ENCODE results near the gene PHF21B.

The PHF21B gene

DNA sequence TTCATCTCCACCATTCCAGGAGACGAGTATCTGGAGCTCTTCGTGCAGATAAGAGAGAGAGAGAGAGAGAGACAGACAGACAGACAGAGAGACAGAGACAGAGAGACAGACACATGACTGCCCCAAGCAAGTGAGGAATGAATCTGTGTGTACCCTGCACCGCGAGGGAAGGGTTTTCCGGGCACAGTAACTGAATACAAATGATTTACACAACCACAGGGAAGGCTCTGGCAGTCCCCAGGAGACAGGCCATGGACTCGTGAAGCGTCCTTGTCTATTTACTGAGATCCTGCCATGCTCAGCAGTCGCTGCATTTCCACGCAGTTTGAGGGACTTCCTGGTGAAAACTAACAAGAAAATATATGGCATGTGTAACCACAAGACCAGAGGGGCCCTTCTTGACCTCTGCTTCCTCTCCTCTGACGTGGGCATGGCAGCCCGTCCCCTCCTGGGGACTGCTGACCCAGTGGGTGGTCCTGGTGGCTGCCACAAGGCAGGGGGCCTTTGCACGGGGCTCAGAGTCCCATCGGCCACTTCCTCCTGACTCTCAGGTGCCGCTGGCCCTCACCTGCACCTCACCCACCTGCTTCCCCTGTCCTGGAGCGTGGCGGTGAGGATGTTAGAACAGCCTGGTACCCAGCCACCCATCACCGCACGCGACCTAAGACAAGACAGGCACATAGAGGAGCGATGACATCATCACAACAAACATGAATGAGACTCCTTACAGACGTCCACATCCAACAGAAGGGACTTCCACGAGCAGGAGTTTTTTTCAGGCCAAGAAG is 75.9 kb downstream of the PHF21B start:
- no peak for DNase-seq (ENCODE audit: low spot score in 2 of 2)
- ATAC-seq (replicated peaks; ENCODE audit: extremely low read depth, poor library complexity, severe bottlenecking) = no peak
- H3K9me3 Mint-ChIP-seq = no peaks in the 10 kb centered on the region

DNA sequence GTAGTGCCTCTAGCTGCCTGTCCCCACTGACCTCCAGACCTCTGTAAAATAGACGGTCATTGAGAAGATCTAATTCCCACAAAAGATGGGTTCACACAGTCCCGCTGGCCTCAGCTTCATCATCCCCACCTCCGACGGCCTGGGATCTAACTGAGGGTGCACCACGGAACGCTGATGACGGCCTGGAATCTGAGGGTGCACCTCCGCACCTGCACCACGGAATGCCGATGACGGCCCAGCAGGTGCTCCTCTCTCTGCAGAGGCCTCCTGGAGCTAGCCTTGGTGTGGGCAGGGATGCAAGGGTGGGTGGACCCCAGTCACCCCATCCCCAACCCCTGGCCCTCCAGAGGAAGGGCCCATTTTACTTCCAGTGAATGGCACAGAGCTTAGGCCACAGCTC is 77.3 kb downstream of the PHF21B start:
- Mint-ChIP-seq H3K36me3 (ENCODE audit: insufficient read depth) (peaks cover 4% of the 10 kb centered on the region), H3K9me3 (no peaks in the 10 kb centered on the region), H3K4me1 (no peaks in the 10 kb centered on the region), H3K27ac (ENCODE audit: low read depth) (no peak overlapping the region), H3K27me3 (peaks cover 7% of the 10 kb centered on the region), H3K4me3 (no peak overlapping the region)
- ATAC-seq (replicated peaks; ENCODE audit: extremely low read depth, poor library complexity, severe bottlenecking) = no peak
- DNase-seq (ENCODE audit: low spot score in 2 of 2) = no peak

More for the DNA sequence above, 75.9 kb downstream of the PHF21B start:
- no peaks in the 10 kb centered on the region for H3K4me1 Mint-ChIP-seq
- no peak overlapping the region for H3K4me3 Mint-ChIP-seq
- peaks cover 7% of the 10 kb centered on the region for H3K27me3 Mint-ChIP-seq
- H3K36me3 Mint-ChIP-seq (ENCODE audit: insufficient read depth) = peaks cover 1% of the 10 kb centered on the region
- H3K27ac Mint-ChIP-seq (ENCODE audit: low read depth) = no peak overlapping the region

DNA sequence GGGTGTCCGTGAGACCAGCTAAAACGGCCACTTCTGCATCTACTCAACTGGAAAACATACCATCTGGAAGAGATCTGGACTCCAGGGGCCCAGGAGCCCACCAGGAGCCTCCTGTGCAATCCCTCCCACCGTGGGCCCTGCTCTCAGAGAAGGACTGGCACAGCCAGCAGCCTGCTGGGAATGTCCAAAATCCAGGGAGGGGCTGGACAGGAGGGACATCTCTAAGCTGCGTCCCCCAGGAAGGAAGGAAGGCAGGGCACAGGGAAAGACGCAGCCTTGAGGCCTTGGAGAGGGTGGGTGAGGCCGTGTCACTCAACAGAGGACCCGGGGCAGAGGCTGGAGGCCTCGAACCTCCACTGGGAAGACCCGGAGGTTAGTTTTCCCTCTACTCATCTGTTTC is 78.0 kb downstream of the PHF21B start:
- H3K36me3 Mint-ChIP-seq (ENCODE audit: insufficient read depth) = peaks cover 4% of the 10 kb centered on the region
- peaks cover 14% of the 10 kb centered on the region for H3K27me3 Mint-ChIP-seq
- no peak overlapping the region for H3K4me3 Mint-ChIP-seq
- H3K27ac Mint-ChIP-seq (ENCODE audit: low read depth) = no peak overlapping the region
- H3K9me3 Mint-ChIP-seq = no peaks in the 10 kb centered on the region
- DNase-seq (ENCODE audit: low spot score in 2 of 2) = no peak
- ATAC-seq (replicated peaks; ENCODE audit: extremely low read depth, poor library complexity, severe bottlenecking) = no peak
- H3K4me1 Mint-ChIP-seq = no peaks in the 10 kb centered on the region

DNA sequence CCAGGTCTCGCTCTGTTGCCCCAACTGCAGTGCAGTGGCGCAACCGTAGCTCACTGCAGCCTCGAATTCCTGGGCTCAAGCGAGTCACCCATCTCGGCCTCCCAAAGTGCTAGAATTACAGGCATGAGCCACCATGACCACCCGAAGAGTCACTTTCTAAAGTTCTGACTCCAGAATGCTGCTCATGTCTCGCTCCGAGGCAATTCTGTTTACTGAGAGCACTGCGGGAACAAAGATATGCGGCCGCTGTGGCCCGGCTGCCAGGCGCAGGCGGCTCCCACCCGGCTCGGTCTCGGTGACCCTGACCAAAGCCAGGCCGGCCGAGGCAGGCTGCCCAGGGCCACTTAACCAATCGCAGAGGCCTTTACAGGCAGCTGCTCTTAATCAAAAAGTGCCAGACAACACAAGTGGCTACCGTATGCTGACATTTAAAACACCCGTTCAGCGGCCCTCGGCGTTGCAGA is 78.7 kb downstream of the PHF21B start:
- peaks cover 19% of the 10 kb centered on the region for H3K27me3 Mint-ChIP-seq
- DNase-seq (ENCODE audit: low spot score in 2 of 2) = no peak
- H3K27ac Mint-ChIP-seq (ENCODE audit: low read depth) = no peak overlapping the region
- no peak for ATAC-seq (replicated peaks; ENCODE audit: extremely low read depth, poor library complexity, severe bottlenecking)
- no peaks in the 10 kb centered on the region for H3K9me3 Mint-ChIP-seq
- H3K36me3 Mint-ChIP-seq (ENCODE audit: insufficient read depth) = peaks cover 4% of the 10 kb centered on the region
- no peaks in the 10 kb centered on the region for H3K4me1 Mint-ChIP-seq
- no peak overlapping the region for H3K4me3 Mint-ChIP-seq

DNA sequence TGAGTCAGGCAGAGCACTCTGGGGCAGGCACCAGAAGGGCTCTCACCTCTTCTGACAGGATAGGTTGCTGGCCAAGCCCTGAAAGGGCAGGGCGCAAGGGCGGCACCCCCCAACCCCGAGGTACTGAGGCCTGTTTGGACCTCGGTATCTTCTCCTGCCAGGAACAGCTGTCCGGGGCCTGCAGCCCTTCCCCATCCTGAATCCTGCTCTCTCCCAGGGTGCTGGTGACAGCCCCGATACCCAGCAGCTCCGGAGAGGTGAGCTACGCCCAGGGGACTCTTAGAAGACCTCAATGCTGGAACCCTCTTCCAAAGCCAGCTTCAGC is 79.1 kb downstream of the PHF21B start:
- no peaks in the 10 kb centered on the region for H3K9me3 Mint-ChIP-seq
- H3K36me3 Mint-ChIP-seq (ENCODE audit: insufficient read depth) = peaks cover 4% of the 10 kb centered on the region
- H3K4me1 Mint-ChIP-seq = no peaks in the 10 kb centered on the region
- peaks cover 19% of the 10 kb centered on the region for H3K27me3 Mint-ChIP-seq
- DNase-seq (ENCODE audit: low spot score in 2 of 2) (no peak), ATAC-seq (replicated peaks; ENCODE audit: extremely low read depth, poor library complexity, severe bottlenecking) (no peak)
- no peak overlapping the region for H3K27ac Mint-ChIP-seq (ENCODE audit: low read depth)
- H3K4me3 Mint-ChIP-seq = no peak overlapping the region

DNA sequence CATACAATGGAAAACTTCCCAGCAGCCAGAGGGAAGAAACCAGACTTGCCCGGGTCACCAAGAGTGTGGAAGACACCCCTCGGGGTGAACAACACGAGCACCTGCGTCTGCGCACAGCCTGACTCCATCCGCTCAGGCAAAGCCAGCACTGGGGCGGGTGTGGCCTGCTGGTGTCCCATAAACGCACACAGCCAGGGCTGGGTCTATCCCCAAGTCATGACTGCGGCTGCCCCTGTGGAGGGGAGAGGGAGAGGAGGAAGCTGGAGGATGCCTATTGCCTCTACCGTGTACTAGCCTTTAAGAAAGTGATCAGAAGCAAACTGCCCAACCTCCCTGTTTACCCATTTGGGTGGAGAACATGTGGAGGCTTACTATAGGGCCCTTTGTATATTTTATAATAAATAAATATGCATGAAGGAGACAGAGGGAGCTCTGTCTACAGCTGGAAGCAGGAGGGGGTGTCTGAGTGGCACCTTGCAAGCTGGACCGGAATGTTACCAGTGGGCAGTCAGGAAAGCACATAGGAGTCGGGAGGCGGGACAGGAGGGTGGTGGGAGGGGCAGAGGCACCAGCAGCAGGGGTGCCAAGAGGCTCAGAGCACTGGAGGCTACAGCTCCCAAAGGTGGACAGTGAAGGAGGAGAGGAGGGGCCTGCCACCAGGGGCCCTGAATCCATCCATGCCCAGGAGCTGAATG is 79.6 kb downstream of the PHF21B start:
- peaks cover 19% of the 10 kb centered on the region for H3K27me3 Mint-ChIP-seq
- H3K27ac Mint-ChIP-seq (ENCODE audit: low read depth) = no peak overlapping the region
- no peak for ATAC-seq (replicated peaks; ENCODE audit: extremely low read depth, poor library complexity, severe bottlenecking)
- no peaks in the 10 kb centered on the region for H3K9me3 Mint-ChIP-seq
- no peaks in the 10 kb centered on the region for H3K4me1 Mint-ChIP-seq
- DNase-seq (ENCODE audit: low spot score in 2 of 2) = no peak
- H3K4me3 Mint-ChIP-seq = no peak overlapping the region
- H3K36me3 Mint-ChIP-seq (ENCODE audit: insufficient read depth) = peaks cover 4% of the 10 kb centered on the region

DNA sequence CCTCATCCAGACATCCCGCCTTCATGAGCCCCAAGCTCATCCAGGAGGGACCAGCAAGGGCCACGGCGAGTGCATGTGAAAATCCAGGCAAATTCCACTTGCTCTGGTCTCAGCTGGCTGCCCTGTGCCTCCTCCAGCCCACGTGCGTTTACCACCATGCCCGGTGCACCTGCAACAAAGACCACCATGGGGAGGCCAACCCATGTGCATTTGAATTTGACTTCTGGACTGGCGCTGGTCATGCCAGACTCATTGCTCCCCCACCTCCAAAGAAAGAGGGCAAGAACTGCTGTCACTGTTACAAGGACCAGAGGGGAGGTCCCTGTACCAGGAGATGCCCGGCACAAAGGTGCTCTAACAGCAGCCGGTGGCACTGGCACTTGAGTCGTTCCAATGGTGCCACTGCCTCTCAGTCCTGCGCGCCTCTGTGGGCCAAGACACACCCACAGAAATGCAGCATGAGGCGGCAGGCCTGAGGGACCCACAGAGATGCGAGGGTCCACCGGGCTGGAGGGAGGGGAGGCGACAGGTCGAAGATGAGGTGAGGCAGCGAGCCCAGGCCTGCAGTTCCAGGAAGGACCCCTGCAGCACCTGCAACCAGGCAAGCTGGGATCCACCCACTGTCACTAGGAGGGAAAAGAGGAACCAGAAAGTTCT is 80.3 kb downstream of the PHF21B start:
- Mint-ChIP-seq H3K27me3 (peaks cover 19% of the 10 kb centered on the region), H3K36me3 (ENCODE audit: insufficient read depth) (peaks cover 4% of the 10 kb centered on the region), H3K4me3 (no peak overlapping the region), H3K27ac (ENCODE audit: low read depth) (no peak overlapping the region), H3K4me1 (no peaks in the 10 kb centered on the region), H3K9me3 (no peaks in the 10 kb centered on the region)
- ATAC-seq (replicated peaks; ENCODE audit: extremely low read depth, poor library complexity, severe bottlenecking) = no peak
- no peak for DNase-seq (ENCODE audit: low spot score in 2 of 2)

DNA sequence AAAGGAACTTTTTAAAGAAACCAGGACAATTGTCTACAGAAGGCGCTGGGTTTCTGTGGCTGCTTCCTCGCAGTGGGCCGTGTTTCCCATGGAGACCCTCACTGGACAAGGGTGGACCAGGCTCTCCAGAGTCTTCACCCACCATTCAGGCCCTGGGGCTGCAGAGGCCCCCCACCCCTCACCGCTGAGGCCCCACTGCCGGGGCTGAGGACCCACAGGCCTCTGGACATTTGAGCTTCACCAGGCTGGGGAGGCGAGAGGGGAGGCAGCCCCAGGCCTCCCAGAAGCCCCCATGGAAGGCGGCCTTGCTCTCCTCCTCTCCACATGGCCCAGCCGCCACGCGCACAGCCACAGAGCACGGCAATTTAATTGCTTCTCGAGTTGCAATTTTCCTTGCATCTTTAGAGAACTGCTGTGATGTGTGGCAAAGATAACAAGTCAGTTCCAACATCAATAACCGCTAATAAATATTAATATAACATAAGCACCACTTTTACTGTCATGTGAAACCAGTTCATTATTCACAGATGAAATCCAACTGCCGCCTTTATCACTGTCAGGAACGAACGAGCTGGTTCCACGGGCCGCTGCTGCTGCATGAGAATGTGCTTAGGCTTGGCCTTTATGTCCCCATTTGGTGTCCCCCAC is 81.0 kb downstream of the PHF21B start:
- H3K27me3 Mint-ChIP-seq = peaks cover 19% of the 10 kb centered on the region
- no peak overlapping the region for H3K27ac Mint-ChIP-seq (ENCODE audit: low read depth)
- peaks cover 4% of the 10 kb centered on the region for H3K36me3 Mint-ChIP-seq (ENCODE audit: insufficient read depth)
- no peak for DNase-seq (ENCODE audit: low spot score in 2 of 2)
- ATAC-seq (replicated peaks; ENCODE audit: extremely low read depth, poor library complexity, severe bottlenecking) = no peak
- H3K9me3 Mint-ChIP-seq = no peaks in the 10 kb centered on the region
- no peak overlapping the region for H3K4me3 Mint-ChIP-seq
- H3K4me1 Mint-ChIP-seq = no peaks in the 10 kb centered on the region

DNA sequence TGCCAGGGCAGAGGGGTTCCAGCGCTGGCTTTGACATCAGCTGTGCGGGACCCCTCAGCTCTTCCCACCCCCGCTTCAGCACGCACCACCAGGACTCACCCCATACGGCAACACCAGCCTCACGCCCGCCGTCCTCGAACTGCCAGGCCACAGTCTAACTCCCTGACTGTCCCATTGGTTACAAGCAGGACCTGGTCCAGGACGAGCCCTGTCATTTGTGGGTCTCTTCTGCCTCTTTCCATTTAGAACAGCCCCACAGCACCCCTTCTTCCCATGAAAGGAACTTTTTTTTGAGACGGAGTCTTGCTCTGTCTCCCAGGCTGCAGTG is 81.7 kb downstream of the PHF21B start:
- no peak overlapping the region for H3K27ac Mint-ChIP-seq (ENCODE audit: low read depth)
- no peaks in the 10 kb centered on the region for H3K4me1 Mint-ChIP-seq
- peaks cover 4% of the 10 kb centered on the region for H3K36me3 Mint-ChIP-seq (ENCODE audit: insufficient read depth)
- H3K4me3 Mint-ChIP-seq = no peak overlapping the region
- H3K27me3 Mint-ChIP-seq = peaks cover 19% of the 10 kb centered on the region
- H3K9me3 Mint-ChIP-seq = no peaks in the 10 kb centered on the region
- no peak for ATAC-seq (replicated peaks; ENCODE audit: extremely low read depth, poor library complexity, severe bottlenecking)
- DNase-seq (ENCODE audit: low spot score in 2 of 2) = no peak

DNA sequence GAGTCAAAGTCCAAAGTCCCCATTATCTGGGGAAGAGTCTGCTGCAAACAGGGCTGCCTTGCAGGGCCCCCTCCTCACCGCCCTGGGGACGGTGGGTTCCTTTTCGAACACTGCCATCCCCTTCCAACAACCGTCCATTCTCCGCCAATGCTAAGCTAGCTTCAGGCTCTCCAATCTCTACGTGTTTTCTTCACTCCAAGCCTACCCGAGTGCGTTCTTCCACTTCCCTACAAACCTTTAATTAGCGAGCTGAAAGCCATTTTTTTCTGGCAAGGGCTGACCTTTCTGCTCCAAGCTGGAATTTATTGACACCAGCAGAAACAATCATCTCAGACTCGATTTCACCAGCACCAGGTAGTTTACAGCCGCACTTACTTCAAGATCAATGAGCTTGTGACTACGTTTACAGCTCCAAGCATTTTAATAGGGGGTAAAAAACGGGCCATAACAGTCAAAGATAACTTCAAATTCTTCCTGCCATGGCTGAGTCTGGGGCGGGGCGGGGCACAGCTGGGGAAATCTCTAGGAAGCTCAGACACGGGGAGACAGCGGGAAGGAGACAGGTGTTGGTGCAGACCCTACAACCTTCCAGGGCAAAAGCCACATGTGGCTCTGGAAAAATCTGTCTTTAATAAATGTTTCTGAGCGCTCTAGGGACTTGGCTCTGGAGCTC is 82.2 kb downstream of the PHF21B start:
- Mint-ChIP-seq H3K27me3 (peaks cover 19% of the 10 kb centered on the region), H3K4me1 (no peaks in the 10 kb centered on the region), H3K4me3 (no peak overlapping the region), H3K27ac (ENCODE audit: low read depth) (no peak overlapping the region), H3K9me3 (no peaks in the 10 kb centered on the region), H3K36me3 (ENCODE audit: insufficient read depth) (peaks cover 4% of the 10 kb centered on the region)
- ATAC-seq (replicated peaks; ENCODE audit: extremely low read depth, poor library complexity, severe bottlenecking) (no peak), DNase-seq (ENCODE audit: low spot score in 2 of 2) (no peak)

DNA sequence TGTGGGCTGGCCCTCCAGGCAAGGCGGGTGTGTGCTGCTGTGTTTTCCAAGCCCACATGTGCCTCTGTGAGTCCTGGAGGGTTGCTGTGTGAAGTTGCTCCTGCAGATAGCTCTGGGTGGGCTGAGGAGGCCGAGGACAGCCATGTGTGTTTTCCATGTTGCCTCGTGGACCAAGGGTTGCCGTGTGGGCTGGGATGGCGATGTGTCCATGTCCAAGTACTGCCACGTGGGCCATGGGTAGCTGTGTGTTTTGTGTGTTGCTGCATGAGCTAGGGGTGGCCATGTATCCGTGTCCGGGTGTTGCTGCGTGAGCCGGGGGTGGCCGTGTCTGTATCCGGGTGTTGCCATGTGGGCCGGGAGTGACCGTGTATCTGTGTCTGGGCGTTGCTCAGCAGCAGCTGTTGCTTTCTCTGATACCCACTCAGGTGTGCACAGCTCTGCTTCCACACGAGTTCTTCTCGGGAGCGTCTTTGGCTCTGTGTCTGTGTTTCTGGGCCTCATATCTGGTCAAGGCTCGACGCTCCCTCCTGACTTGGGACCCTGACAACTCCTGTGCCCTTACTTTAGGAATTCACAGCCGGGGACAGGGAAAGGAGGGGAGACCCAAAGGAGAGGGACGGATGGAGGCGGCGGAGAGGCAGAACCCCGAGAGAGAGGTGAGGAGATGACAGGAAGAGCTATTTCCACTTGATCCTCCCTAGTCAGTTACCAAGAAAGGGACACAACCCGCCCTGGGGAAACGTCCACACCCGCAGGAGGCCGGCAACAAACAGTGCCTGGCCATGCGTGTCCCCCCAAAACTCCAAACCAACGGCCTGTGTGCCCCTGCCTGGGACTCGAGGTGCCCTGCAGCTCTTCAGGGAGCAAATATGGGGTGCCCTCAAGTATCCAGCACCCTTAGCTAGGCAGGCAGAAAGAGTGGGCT is 83.1 kb downstream of the PHF21B start:
- no peak overlapping the region for H3K27ac Mint-ChIP-seq (ENCODE audit: low read depth)

More for the DNA sequence above, 83.1 kb downstream of the PHF21B start:
- Mint-ChIP-seq H3K36me3 (ENCODE audit: insufficient read depth) (peaks cover 4% of the 10 kb centered on the region), H3K4me3 (no peak overlapping the region), H3K4me1 (no peaks in the 10 kb centered on the region), H3K27me3 (peaks cover 19% of the 10 kb centered on the region), H3K9me3 (no peaks in the 10 kb centered on the region)
- no peak for DNase-seq (ENCODE audit: low spot score in 2 of 2)
- ATAC-seq (replicated peaks; ENCODE audit: extremely low read depth, poor library complexity, severe bottlenecking) = no peak
